GM18519 (cell line): ENCODE results near the gene POLR2B.

Source experiments
- ATAC-seq: cut with Tn5 transposase; IDR thresholded peaks from one replicate; pipeline ENCODE4 v1.9.1; 2021; ENCODE audit warnings: mild to moderate bottlenecking, moderate library complexity; ENCODE audit not compliant: unreplicated experiment, low FRiP score

Gene POLR2B

GRCh38 chr4:57077550-57078343, 99.1 kb downstream of the POLR2B start:
- ATAC-seq, result no peak

GRCh38 chr4:57078685-57079521, 100.2 kb downstream of the POLR2B start:
- no peak for ATAC-seq
